Measurements from ENCODE around the gene COBL.

Gene COBL, protein sequence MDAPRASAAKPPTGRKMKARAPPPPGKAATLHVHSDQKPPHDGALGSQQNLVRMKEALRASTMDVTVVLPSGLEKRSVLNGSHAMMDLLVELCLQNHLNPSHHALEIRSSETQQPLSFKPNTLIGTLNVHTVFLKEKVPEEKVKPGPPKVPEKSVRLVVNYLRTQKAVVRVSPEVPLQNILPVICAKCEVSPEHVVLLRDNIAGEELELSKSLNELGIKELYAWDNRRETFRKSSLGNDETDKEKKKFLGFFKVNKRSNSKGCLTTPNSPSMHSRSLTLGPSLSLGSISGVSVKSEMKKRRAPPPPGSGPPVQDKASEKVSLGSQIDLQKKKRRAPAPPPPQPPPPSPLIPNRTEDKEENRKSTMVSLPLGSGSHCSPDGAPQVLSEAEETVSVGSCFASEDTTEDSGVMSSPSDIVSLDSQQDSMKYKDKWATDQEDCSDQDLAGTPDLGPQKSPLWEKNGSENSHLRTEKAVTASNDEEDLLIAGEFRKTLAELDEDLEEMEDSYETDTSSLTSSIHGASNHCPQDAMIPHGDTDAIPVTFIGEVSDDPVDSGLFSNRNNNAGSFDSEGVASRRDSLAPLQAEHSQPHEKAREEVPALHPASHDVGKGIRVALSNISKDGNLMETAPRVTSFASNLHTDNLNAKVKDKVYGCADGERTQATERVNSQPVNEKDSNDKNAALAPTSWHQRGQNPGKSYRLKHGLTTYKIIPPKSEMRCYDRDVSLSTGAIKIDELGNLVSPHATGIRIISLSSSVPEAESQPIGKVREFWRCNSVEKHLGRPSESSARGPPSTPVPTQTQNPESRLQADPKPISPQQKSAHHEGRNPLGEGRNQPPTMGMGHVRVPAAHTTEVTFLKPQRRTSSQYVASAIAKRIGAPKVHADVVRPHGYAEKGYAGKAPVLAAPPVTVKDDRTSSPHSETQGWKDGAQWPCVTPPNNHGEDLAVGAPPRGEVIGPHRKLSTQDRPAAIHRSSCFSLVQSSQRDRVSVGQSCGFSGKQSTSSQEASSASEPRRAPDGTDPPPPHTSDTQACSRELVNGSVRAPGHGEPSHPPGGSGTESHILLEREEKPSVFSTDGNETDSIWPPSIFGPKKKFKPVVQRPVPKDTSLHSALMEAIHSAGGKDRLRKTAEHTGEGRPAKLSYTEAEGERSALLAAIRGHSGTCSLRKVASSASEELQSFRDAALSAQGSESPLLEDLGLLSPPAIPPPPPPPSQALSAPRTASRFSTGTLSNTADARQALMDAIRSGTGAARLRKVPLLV

GRCh38 chr7:51316666-51317581, at the start of gene COBL:
COBL (minus strand) TSS chr7:51316809; CDS start chr7:51316633, 176 bp downstream.
- no peak for DNase-seq

GRCh38 chr7:51366172-51366728, 49.6 kb upstream of the COBL start:
- DNase-seq = no peak

- DNase-seq = no peak
Measured at GRCh38 chr7:51357821-51358220, 41.2 kb upstream of the COBL start.

DNA sequence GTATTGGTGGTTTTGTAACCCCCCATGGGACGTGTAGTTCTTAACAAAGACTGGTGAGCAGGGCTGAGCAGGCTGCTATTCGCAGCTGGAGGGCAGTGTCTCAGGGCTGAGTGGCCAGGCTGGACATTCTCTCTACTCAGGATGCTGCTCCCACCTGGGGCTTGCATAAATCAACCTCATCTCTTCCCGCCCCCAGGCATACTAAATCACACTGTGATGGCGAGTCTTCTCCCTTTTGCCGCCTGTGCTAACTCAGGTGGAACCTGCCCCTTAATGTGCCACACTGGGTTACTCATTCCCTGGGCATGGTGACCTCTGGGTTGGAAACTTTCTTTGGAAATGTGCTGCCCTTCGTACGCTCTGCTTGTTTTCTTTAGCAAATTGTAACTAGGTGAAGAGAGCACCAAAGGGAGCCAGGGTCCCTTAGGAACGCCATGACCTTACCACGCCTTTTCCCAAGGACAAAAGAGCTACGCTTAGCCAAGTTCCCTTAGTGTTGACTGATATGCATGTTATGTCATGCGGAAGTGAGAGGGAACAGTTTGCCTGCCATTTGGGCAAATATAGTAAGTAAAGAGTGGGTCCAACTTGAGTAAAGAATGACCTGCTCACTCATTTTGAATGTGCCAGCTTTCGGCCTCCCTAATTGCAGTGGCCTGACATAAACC, 40.4 kb upstream of the COBL start:
- no peak for DNase-seq

DNA sequence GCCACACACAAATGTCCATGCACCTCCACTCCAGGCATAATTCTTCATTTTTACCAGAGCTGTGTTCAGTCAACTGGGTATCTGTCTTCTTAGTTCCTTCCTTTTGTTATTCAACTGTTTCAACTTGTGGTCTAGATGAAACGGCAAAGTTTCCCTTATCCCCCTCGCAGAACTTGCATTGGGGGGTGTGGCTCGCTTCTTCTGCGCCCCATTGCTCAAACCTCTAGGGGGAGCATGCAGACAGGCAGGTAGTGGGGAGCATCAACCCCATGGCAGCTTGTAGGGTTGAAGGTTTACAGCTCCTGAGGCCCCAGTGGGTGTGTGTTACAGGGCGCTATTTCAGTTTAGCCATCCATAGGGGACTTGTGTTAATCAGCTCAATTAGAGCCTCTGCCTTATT, 38.3 kb upstream of the COBL start:
- DNase-seq = no peak

GRCh38 chr7:51354434-51354833, 37.8 kb upstream of the COBL start:
- no peak for DNase-seq

DNA sequence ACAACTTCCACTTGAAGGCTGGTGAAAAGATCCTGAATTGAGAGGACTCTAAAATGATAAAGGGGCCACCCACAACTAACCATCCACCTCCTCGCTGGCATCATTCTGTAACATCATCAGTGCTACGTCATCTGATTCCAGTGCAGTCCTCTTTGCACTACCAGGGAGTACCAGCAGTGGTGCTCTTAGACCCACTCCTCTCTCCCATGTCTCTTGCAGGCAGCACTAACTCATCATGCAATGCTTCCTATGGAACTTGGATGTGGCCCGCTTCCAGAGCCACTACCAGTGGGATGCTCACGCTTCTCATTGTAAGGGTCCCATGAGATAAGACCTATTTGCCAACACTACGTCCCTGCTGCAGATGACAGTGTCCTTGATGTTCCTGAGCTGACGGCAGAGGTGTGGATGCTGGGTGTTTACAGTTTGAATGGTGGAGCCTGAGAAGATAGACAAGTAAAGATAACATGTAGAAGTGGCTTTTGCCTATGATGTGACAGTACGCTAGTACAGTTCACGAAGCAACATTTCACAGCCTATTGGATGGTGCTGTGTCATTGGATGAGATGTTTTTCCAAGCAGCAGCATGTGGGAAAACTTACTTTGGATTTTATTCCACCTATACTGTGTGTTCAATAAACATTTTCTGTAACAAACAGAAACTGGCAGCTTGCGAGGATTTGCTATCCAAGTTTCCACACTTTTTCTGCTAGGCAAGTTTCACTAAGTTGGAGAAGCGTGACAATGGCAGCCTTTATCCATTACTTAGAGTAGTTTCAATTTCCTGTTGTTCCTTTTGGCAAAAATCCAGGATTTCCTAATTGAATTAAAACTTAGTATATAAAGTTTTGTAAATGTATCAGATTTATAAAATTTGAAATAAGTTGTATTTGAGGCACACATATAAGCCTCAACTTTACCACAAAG, 35.8 kb upstream of the COBL start:
- no peak for DNase-seq

DNA sequence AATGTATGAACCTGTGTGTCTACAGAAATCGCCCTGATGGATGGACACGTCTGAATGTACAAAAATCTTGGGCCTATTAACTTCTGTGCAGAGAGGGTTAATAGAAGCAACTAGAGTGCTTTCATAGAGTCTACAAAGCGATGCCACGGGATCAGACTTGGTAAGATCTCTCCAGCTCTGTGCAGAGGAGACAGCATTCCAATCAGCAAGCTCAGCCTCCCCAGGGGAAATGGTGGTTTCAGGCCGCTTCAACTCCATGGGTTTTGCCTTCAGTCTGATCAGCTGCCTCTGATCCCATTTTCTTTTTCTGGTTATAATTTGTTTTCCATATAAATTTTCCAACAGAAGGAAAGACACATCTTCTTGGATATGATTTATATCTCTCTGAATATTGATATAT, 35.1 kb upstream of the COBL start:
- DNase-seq = no peak

DNA sequence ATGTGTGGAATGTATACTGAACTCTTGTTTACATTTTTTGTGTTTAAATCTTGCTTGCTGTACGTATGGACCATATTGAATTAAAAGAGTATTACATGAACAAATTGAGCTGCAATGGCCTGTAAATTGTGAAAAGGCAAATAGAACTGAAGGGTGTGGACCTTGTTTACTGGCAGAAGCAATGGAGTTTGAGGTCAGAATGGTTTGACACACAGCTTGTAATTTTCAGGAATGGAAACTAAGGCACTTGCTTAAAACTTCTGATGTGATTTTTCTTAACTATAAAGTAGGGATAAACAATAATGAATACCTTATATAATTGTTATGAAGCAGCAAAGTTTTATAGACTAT, 33.9 kb upstream of the COBL start:
- no peak for DNase-seq

DNA sequence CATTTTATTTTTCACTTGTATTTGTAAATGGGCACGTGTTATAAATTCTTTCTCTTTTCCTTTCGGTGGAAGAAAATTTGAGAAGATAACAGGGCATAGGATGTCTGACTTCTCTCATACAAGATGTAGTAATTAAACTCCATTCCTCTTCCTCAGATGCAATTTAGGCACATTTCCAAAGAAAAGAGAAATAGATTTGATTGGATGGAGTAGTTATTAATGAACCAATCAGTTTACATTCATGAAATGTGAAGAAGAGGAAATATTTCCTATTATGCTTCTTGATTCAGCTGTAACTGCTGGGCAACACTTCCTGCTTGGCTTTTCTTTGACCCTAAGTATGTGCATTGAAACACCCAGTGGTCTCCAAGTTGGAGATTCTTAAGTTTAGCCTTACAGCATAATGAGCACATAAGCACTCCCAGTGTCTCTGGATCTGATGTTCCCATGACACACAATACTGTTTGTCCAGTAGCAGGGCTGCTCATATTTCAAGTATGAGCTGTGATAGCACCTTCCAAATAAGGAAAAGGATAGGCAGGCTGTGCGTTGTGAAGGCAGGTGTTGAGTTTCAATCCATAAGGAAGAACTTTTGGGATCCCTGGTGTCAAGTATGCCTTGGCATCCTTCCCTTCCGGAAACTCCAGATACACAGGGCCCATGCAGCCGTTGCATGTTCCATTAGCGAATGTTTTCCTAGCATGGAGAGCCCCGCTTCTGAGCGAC, 33.4 kb upstream of the COBL start:
- no peak for DNase-seq

DNA sequence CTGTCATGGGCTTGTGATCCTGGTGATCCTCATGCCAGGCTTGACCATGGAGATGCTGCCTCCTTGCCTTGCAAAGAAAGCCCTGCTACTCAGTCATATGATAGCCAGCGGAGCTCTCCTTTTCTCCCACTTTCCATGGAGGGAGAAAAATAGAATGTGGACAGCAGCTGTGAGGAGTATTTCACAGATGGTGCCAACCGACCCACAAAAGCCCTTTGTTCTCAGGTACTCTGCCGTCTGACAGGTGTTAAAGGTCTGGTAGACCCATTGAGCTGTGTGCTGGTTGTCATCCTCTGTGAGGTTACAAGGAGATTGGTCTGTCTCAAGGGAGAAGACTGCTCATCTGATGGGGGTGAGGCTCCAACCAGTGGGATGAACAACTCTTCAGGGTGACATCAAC, 29.5 kb upstream of the COBL start:
- no peak for DNase-seq

DNA sequence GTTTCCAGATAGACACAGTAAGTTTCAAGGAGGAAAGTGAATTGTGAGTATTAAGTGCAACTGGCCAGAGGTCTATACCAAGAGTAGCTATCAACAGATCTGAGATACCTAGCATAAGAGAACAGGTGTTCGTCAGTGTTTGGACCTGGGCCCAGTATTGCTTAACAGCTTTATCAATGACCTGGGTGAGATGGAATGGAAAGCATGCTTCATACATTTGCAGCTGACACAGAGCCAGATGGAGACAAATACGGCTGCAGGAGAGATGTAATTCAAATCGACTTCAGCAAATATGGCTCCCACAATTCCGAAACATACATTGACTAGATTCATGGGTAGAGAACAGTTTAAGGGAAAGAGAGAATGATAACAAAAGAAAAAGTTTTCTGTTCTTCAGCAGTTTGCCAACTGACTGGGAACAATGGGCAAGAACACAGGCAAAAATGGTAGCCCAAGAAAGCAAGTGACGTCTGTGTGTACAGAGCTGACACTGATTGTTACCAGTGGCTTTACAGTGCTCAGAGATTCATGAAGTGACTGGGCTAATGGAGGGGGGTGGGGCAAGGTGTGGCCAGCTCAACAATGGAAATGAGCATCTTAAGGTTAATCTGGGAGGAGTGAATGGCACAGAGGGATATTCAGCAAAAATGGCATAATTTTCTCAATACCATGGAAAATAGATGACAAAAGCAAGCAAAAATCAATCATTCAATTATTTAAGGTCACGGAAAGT, 28.0 kb upstream of the COBL start:
- DNase-seq = no peak

DNA sequence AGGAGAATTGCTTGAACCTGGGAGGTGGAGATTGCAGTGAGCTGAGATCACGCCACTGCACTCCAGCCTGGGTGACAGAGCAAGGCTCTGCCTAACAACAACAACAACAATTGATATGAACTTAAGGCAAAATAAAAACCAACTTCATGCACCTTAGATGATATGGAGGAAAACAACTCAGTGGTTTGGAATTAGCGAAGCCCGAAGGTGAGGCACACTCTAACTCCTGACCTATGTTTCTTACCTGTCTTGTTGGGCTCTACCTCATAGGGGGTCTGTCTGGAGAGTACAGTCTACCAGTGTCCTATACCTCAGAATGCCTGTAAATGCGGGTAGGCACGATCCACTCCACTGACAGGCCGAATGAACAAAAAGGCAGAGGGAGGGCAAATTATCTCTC, 24.3 kb upstream of the COBL start:
- no peak for DNase-seq

DNA sequence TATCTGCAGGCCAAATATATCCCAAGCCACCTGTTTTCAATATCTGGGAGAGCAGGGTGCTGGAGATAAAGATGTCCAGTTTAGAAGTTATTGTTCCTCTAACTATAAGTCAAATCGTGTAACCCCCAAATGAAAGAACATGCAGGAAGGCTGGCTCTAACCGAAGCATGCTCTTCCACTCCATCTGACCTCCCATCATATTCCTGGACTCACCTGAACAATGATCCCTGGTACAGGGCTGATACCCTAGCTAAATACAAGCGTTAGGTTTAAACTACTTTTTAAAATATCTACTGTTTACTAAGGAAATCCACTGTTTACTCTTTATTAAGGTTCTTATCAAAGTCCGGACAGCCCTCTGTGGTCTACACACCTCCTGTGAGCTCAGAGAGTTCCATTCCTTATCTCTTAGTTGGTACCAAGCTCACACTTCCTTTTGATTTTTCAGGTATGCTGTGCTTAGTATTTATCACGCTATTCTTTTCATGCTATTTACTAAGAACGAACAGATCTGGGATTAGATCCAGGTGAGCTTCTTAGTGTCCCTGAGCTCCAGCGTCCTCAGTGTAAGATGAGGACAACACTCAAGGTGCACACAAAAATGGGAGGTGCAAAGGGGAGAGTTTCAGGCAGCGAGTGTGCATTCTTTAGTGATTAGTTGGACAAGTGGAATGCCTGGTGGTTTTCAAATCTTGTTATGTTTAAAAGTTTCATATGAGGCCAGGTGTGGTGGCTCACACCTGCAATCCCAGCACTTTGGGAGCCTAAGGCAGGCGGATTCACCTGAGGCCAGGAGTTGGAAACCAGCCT, 23.6 kb upstream of the COBL start:
- DNase-seq = no peak

- DNase-seq = no peak
Measured at GRCh38 chr7:51335057-51335456, 18.4 kb upstream of the COBL start.

- no peak for DNase-seq
Measured at GRCh38 chr7:51329696-51330263, 13.2 kb upstream of the COBL start.

GRCh38 chr7:51328351-51328801, 11.8 kb upstream of the COBL start:
- no peak for DNase-seq

Data from stimulated activated CD4-positive, alpha-beta T cell treated with anti-CD3 and anti-CD28 coated beads, Interleukin-4, amount 100 ng/mL, for 1 hour (primary cell).